Measurements from ENCODE around the gene CCDC27.

CCDC27 gene

GRCh38 chr1:3721955-3722465, 30.2 kb upstream of the CCDC27 start:
- DNase-seq = no peak

- no peak for DNase-seq
Measured at GRCh38 chr1:3722846-3723245, 29.4 kb upstream of the CCDC27 start.

- DNase-seq = peak; percentile 64 to 71
Measured at GRCh38 chr1:3724416-3725030, 27.7 kb upstream of the CCDC27 start.

GRCh38 chr1:3725366-3725765, 26.9 kb upstream of the CCDC27 start:
- DNase-seq = no peak

GRCh38 chr1:3727042-3727824, 25.0 kb upstream of the CCDC27 start:
- no peak for DNase-seq

- DNase-seq = no peak
Measured at GRCh38 chr1:3727825-3728776, 24.1 kb upstream of the CCDC27 start.

- DNase-seq = no peak
Measured at GRCh38 chr1:3729594-3730542, 22.4 kb upstream of the CCDC27 start.

- DNase-seq = no peak
Measured at GRCh38 chr1:3730543-3731247, 21.6 kb upstream of the CCDC27 start.

- DNase-seq = no peak
Measured at GRCh38 chr1:3731583-3732433, 20.4 kb upstream of the CCDC27 start.

GRCh38 chr1:3732434-3733093, 19.7 kb upstream of the CCDC27 start:
- DNase-seq = no peak

GRCh38 chr1:3733094-3733882, 19.0 kb upstream of the CCDC27 start:
- no peak for DNase-seq

GRCh38 chr1:3733883-3734589, 18.2 kb upstream of the CCDC27 start:
- DNase-seq = no peak

GRCh38 chr1:3734602-3735001, 17.6 kb upstream of the CCDC27 start:
- no peak for DNase-seq

GRCh38 chr1:3735027-3735681, 17.1 kb upstream of the CCDC27 start:
- no peak for DNase-seq

- no peak for DNase-seq
Measured at GRCh38 chr1:3735688-3736087, 16.6 kb upstream of the CCDC27 start.

- DNase-seq = no peak
Measured at GRCh38 chr1:3736131-3736561, 16.1 kb upstream of the CCDC27 start.

GRCh38 chr1:3736708-3737107, 15.5 kb upstream of the CCDC27 start:
- DNase-seq = no peak

- DNase-seq = no peak
Measured at GRCh38 chr1:3738943-3739342, 13.3 kb upstream of the CCDC27 start.

Data from CD4-positive, alpha-beta T cell treated with Interferon alpha-2 for 1 hour (primary cell).